Measurements from ENCODE around the gene NAP1L5. TPM values are rescaled to one million over a fixed set of nuclear protein-coding genes. Genes with fewer than 3 reads are reported as not detected.

Gene NAP1L5
- total RNA-seq, 1 experiment from 2014 or later, result not detected

DNA sequence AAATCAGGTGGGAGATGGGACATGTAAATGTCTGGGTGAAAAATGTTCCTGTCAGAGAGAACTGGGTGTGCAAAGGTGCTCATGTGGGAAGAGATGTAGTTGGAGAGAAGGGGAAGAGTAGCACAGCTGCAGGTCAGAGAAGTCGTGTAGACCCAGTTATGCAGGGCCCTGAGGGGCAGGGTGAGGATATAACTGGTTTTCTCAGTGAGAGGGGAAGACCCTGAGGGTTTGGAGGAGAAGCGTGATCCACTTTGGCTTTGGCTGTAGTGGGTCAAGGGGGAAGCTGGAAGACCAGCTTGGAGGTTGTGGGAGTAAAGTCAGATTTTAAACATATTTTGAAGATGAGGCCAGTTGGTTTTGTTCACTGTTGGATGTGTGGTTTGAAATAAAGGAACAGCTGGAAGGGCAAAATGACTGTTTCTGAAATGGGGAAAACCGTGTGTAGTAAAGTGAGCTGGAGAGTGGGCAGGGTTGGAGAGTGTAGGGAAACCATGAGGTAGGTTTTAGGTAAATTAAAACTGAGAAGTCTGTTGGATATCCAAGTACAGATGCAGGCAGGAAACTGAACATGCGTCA, 44.2 kb downstream of the NAP1L5 start:
- Histone ChIP-seq H3K27me3 (replicated peaks; ENCODE audit: control insufficient read depth, insufficient read depth, low read length) (no peaks in the 10 kb centered on the region), H3K4me1 (no peaks in the 10 kb centered on the region), H3K4me3 (ENCODE audit: low read depth, low read length) (no peak overlapping the region), H3K9me3 (no peaks in the 10 kb centered on the region), H3K36me3 (ENCODE audit: control insufficient read depth, insufficient read depth, low read length) (no peaks in the 10 kb centered on the region; the same call in 1 of the 2 replicates)
- no peak overlapping the region for H3K4me3 Mint-ChIP-seq (ENCODE audit: unreplicated experiment)
- no peaks in the 10 kb centered on the region for H3K9me3 Mint-ChIP-seq (ENCODE audit: unreplicated experiment)
- H3K4me1 Mint-ChIP-seq (ENCODE audit: low read depth, unreplicated experiment), result peaks cover 12% of the 10 kb centered on the region
- H3K27ac Mint-ChIP-seq (ENCODE audit: unreplicated experiment), result peak overlapping the region; percentile 6
- no peaks in the 10 kb centered on the region for H3K27me3 Mint-ChIP-seq (ENCODE audit: insufficient read depth, unreplicated experiment)
- no TSS peak for BruUV-seq (replicated peaks)
- DNase-seq, result no peak
- CTCF ChIA-PET, result interaction anchor here (1.5 kb wide), 1 partner anchor 114 kb away, joined by 5 read pairs; no protein-coding TSS in a partner anchor
- POLR2A ChIA-PET, result no interaction called here
- H3K36me3 Mint-ChIP-seq (ENCODE audit: insufficient read depth, unreplicated experiment), result no peaks in the 10 kb centered on the region
- TF ChIP-seq, protein P1, sequence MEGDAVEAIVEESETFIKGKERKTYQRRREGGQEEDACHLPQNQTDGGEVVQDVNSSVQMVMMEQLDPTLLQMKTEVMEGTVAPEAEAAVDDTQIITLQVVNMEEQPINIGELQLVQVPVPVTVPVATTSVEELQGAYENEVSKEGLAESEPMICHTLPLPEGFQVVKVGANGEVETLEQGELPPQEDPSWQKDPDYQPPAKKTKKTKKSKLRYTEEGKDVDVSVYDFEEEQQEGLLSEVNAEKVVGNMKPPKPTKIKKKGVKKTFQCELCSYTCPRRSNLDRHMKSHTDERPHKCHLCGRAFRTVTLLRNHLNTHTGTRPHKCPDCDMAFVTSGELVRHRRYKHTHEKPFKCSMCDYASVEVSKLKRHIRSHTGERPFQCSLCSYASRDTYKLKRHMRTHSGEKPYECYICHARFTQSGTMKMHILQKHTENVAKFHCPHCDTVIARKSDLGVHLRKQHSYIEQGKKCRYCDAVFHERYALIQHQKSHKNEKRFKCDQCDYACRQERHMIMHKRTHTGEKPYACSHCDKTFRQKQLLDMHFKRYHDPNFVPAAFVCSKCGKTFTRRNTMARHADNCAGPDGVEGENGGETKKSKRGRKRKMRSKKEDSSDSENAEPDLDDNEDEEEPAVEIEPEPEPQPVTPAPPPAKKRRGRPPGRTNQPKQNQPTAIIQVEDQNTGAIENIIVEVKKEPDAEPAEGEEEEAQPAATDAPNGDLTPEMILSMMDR (IDR thresholded peaks at IDR 0.05; ENCODE audit: insufficient read depth in 1 of 2, low read depth in 1 of 2, low read length in 1 of 2, severe bottlenecking in 1 of 2, unreplicated experiment in 1 of 2), result no peak
- intact Hi-C loops (cut with micrococcal nuclease; ENCODE audit: unreplicated experiment), result no loop called here

DNA sequence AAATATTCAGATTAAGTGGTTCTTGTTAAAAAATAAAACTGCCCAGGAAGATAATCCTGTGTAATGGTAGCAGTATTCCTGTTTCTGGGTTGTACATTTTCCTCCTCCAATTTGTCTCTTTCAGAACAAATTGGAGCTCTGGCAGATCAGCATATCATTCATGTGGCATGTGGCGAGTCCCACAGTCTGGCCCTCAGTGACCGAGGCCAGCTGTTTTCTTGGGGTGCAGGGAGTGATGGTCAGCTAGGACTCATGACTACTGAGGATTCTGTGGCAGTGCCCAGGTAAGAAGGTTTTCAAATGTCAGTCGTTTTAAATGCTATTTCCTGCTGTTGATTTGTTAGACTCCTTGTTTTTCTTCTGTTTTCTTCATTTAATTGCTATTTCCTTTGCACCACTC, 47.9 kb downstream of the NAP1L5 start:
- no peak overlapping the region for H3K27ac Mint-ChIP-seq (ENCODE audit: unreplicated experiment)
- H3K27me3 Mint-ChIP-seq (ENCODE audit: insufficient read depth, unreplicated experiment), result no peaks in the 10 kb centered on the region
- H3K4me1 Mint-ChIP-seq (ENCODE audit: low read depth, unreplicated experiment), result peaks cover 26% of the 10 kb centered on the region
- TF ChIP-seq, protein P1 (IDR thresholded peaks at IDR 0.05; ENCODE audit: insufficient read depth in 1 of 2, low read depth in 1 of 2, low read length in 1 of 2, severe bottlenecking in 1 of 2, unreplicated experiment in 1 of 2), result no peak
- Histone ChIP-seq H3K27me3 (replicated peaks; ENCODE audit: control insufficient read depth, insufficient read depth, low read length) (no peaks in the 10 kb centered on the region), H3K4me1 (peaks cover 26% of the 10 kb centered on the region), H3K36me3 (ENCODE audit: control insufficient read depth, insufficient read depth, low read length) (no peaks in the 10 kb centered on the region), H3K4me3 (ENCODE audit: low read depth, low read length) (no peak overlapping the region), H3K9me3 (no peaks in the 10 kb centered on the region)
- no peak for DNase-seq
- POLR2A ChIA-PET, result no interaction called here
- no peak overlapping the region for H3K4me3 Mint-ChIP-seq (ENCODE audit: unreplicated experiment)
- no TSS peak for BruUV-seq (replicated peaks)
- H3K9me3 Mint-ChIP-seq (ENCODE audit: unreplicated experiment), result peaks cover 7% of the 10 kb centered on the region
- CTCF ChIA-PET, result interaction anchor here (3.4 kb wide), 1 partner anchor 9 kb away, joined by 11 read pairs; no protein-coding TSS in a partner anchor
- H3K36me3 Mint-ChIP-seq (ENCODE audit: insufficient read depth, unreplicated experiment), result no peaks in the 10 kb centered on the region
- intact Hi-C loops (cut with micrococcal nuclease; ENCODE audit: unreplicated experiment), result no loop called here

DNA sequence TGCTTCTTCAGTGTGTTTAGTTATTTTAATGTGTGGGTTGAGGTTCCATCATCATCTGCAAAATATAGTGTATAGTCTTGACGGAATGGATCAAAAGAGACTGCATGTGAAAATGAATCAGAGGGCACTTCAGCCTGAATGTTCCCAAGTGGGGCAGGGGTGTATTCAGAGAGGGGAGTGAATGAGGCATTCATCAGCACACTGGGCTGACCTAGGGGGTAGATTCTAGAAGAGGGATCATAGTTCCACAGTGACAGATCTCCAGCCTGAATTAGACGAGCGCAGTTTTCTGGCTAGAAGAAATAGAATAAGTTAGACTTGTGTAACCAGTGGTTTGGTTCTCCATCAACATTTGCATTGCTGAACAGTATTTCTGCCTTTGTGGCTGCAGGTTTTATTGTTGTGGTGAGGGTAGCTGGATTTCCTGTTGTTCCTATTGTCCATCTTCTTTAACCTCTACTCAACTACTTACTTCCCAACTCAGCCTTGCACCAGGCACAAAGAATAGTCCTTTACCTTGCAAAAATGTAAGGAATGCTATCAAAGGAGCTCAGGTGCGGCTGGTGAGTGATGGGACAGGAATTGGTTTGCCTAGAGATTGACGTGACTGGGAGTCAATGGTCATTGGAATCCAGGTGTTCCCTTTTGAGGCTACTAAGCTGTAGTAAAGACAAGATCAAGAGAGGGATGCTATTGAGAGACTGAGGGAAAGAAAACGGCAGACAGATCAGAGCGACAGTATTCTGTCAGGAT, 50.9 kb downstream of the NAP1L5 start:
- peak overlapping the region; percentile 6 for H3K4me3 Mint-ChIP-seq (ENCODE audit: unreplicated experiment)
- no peaks in the 10 kb centered on the region for H3K27me3 Mint-ChIP-seq (ENCODE audit: insufficient read depth, unreplicated experiment)
- intact Hi-C loops (cut with micrococcal nuclease; ENCODE audit: unreplicated experiment), result loop anchor here (1.0 kb wide), 2 partner anchors 13 to 54 kb away; partner anchors contain the start of gene HERC3
- peak; percentile 56 to 63 for DNase-seq
- Histone ChIP-seq H3K4me1 (peaks cover 26% of the 10 kb centered on the region), H3K36me3 (ENCODE audit: control insufficient read depth, insufficient read depth, low read length) (no peaks in the 10 kb centered on the region), H3K27me3 (replicated peaks; ENCODE audit: control insufficient read depth, insufficient read depth, low read length) (no peaks in the 10 kb centered on the region), H3K4me3 (ENCODE audit: low read depth, low read length) (no peak overlapping the region), H3K9me3 (no peaks in the 10 kb centered on the region)
- H3K4me1 Mint-ChIP-seq (ENCODE audit: low read depth, unreplicated experiment), result peaks cover 26% of the 10 kb centered on the region
- POLR2A ChIA-PET, result interaction anchor here (0.6 kb wide), 1 partner anchor 13 kb away, joined by 4 read pairs; no protein-coding TSS in a partner anchor
- H3K27ac Mint-ChIP-seq (ENCODE audit: unreplicated experiment), result peak overlapping the region; percentile 42
- H3K9me3 Mint-ChIP-seq (ENCODE audit: unreplicated experiment), result peaks cover 11% of the 10 kb centered on the region
- BruUV-seq (replicated peaks), result no TSS peak
- H3K36me3 Mint-ChIP-seq (ENCODE audit: insufficient read depth, unreplicated experiment), result no peaks in the 10 kb centered on the region
- TF ChIP-seq, protein P1 (IDR thresholded peaks at IDR 0.05; ENCODE audit: insufficient read depth in 1 of 2, low read depth in 1 of 2, low read length in 1 of 2, severe bottlenecking in 1 of 2, unreplicated experiment in 1 of 2), result no peak
- CTCF ChIA-PET, result interaction anchor here (0.6 to 1.1 kb wide), 6 partner anchors 11 to 613 kb away, joined by 3 to 9 read pairs (median 4); no protein-coding TSS in a partner anchor

All from Caco-2 (cell line).